ENCODE measurements around the gene UPP2. TPM values are rescaled to one million over a fixed set of nuclear protein-coding genes. Genes with fewer than 3 reads are reported as not detected.

UPP2 gene
- not detected in 2 replicates for total RNA-seq

DNA sequence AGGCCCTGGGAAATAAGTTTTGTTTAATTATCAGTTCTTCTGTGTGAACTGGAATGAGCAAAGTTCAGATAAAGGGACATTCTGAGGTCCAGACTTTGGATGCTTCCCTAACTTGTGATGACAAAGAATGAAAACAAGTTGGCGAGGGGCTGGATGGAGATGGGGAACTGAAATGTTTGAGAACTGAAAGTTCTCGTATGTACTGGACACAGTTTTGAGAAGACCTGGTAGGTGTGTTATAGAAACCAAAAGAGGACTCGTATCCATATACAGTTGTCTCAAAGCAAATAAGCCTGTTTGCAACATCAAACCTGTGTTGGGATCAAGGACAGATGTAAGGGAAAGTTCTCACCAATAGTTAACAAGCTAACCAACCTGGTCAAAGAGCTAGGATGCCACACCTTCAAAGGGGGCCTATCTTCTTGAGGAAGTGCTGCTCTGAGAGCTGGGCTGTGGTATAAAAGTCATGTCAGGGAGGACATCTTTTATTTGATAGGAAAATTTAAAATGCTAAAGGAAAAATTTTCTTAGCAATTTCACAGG is at the start of gene UPP2:
Gene UPP2 (plus strand): TSS at position 493 of the 543 bp plus-strand sequence. CDS start 188 bp downstream, outside the sequence.

Other genes with a start within 250 kb of the UPP2 start
- 21.2 and 23.4 TPM in 2 replicates for gene ACVR1, start 225.5 kb upstream of the UPP2 start, total RNA-seq

Measured in smooth muscle cell of bladder (primary cell).